Dermis lymphatic vessel endothelial cell (primary cell): Measurements from ENCODE around the gene SLC24A4. TPM values are rescaled to one million over a fixed set of nuclear protein-coding genes. Genes with fewer than 3 reads are reported as not detected.

Experiments used
- total RNA-seq: library from RNA; depleted of rRNA; stranded (reverse); fragments of >200 nt; gene quantifications from 2 replicates; pipeline ENCODE4 v1.2.1, GENCODE V29; 2014

The SLC24A4 gene, protein sequence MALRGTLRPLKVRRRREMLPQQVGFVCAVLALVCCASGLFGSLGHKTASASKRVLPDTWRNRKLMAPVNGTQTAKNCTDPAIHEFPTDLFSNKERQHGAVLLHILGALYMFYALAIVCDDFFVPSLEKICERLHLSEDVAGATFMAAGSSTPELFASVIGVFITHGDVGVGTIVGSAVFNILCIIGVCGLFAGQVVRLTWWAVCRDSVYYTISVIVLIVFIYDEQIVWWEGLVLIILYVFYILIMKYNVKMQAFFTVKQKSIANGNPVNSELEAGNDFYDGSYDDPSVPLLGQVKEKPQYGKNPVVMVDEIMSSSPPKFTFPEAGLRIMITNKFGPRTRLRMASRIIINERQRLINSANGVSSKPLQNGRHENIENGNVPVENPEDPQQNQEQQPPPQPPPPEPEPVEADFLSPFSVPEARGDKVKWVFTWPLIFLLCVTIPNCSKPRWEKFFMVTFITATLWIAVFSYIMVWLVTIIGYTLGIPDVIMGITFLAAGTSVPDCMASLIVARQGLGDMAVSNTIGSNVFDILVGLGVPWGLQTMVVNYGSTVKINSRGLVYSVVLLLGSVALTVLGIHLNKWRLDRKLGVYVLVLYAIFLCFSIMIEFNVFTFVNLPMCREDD
- 0.09 and 0.11 TPM in 2 replicates for total RNA-seq

DNA sequence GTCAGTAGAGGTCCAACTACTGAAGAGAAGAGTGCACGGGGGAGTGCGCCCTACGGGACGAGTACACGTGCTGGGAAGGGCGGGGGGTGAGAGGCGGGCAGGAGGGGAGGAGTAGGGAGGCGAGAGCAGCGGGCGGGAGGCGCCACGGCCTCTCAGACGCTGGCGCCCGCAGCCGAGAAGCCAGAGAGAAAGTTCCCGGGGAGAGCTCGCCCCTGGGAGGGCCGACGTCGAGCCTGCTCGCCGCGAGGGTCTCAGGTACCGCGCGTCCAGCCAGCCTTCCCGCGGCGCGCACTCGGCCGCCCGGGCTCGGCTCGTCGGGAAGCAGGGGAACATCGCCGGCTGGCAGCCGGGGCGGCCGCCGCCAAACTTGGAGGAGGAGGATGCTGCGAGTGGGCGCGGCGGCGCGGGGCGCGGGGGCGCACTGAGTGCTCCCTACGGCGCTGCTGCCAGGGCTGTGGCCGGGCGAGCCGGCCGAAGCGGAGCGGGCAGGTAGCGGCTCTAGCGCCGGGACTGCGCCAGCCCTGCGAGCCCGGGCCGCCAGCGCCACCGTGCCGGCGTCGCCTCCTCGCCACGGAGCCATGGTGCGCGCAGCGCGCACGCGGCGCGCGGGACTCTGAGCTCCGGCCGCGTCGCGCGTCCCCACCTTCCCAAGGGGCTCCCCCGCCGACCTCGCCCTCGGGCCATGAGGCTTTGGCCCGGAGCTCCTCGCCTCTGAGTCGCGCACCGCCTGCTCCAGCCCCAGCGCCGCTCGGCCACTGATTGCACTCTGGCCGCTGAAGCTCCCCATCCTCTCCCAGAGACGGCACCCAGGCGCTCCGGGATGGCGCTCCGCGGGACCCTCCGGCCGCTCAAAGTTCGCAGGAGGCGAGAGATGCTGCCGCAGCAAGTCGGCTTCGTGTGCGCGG, at the start of gene SLC24A4:
TSS of gene SLC24A4 (plus strand) at position 155 of the 905 bp plus-strand sequence. CDS start at position 821, 666 bp downstream.

DNA sequence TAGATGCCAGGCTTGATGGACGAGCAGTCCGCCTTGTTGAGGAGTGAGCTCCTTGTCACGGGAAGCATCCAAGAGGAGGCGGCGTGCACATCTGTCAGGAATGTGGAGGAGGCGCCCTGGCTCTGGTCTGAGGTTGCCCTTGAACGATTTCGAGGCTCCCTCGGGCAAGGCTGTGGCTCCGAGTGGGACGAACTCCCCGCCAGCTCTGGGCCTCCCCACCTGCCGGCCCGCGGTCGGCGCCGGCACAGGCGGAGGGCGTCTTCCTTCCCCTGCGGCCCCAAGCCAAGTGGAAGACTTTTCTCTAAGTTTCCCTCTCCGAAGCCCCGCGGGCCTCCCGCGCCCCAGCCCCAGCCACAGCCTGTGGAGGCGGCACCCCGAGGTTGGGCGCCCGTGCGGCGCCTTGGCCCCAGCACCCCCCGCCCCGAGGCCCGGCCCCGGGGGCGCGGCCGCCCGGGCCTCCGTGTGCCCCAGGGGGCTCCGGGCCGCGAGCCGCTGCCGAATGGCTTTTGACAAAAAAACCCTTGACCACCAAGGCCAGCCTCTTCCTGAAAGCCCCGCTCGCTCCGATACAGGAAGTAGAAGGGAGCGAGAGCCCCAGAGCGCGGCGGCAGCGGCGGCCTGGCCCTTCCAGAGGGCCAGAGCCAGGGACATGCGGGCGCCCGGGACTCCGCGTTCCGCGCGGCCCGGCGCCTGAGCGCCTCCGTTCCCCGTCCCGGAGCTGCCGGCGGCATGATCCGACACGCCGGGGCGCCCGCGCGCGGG, 190.4 kb downstream of the SLC24A4 start, which contains the start of gene RIN3:
TSS of gene RIN3 (plus strand) at position 578 of the 762 bp plus-strand sequence. CDS start at position 730, 152 bp downstream.

Other genes starting within 250 kb of the SLC24A4 start
- 107 and 131 TPM in 2 replicates for gene ATXN3, start 216.6 kb upstream of the SLC24A4 start, total RNA-seq
- 362 and 365 TPM in 2 replicates for gene NDUFB1, start 201.5 kb upstream of the SLC24A4 start, total RNA-seq
- 21.9 and 35.3 TPM in 2 replicates for gene CPSF2, start 201.2 kb upstream of the SLC24A4 start, total RNA-seq
- gene RIN3, start 190.6 kb downstream of the SLC24A4 start, total RNA-seq: 3.9 and 4.1 TPM in 2 replicates